NB4 (cell line): Measurements from ENCODE around the gene MPZL1.
"Not testable (repeated sequence)": the region's sequence is repeated elsewhere in the genome, so short reads cannot be mapped to it uniquely, and the experiment has no call there.

Source experiments
- DNase-seq: peaks from one replicate; pipeline ENCODE4 v3.0.0; 2010; ENCODE audit warnings: low read depth
- H3K4me3 ChIP-seq: one replicate; pipeline ENCODE4 v1.5.1; 2011; ENCODE audit warnings: mild to moderate bottlenecking, low read depth, low read length, moderate library complexity
- MYC ChIP-seq: IDR thresholded peaks from 2 replicates; pipeline ENCODE4 v1.6.1; 2011; ENCODE audit warnings: low read depth, low read length
- POLR2A ChIP-seq: IDR thresholded peaks from 2 replicates; pipeline ENCODE4 v1.6.1; 2011; ENCODE audit warnings: mild to moderate bottlenecking; ENCODE audit not compliant: insufficient read length; ENCODE audit errors: extremely low read depth
- TF ChIP-seq, protein P1 (sequence below): IDR thresholded peaks from one replicate; pipeline ENCODE4 v1.5.1; 2012; ENCODE audit warnings: low read depth, low read length
- TF ChIP-seq, protein P2 (sequence below): IDR thresholded peaks from 2 replicates; pipeline ENCODE4 v1.6.1; 2011; ENCODE audit warnings: low read depth, low read length

MPZL1 gene

DNA sequence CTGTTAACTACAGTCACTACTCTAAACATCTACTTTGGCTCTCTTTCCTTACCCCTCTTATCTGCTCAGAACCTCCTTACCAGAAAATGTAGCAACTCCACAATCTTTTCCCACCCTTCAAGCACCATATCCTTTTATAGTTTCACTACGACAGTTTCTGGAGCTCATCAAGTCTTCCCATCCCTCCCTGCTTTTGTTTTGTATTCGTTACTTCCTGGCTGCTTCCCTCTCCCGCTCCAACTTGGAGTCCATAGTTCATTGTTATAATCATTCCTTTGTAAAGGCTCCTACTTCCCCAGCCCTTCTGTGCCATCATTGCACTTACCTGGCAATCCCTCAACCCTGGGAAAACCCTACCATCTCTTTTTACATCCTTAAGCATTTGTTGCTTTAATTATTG lies 18.0 kb downstream of the MPZL1 start:
- TF ChIP-seq, protein P1, sequence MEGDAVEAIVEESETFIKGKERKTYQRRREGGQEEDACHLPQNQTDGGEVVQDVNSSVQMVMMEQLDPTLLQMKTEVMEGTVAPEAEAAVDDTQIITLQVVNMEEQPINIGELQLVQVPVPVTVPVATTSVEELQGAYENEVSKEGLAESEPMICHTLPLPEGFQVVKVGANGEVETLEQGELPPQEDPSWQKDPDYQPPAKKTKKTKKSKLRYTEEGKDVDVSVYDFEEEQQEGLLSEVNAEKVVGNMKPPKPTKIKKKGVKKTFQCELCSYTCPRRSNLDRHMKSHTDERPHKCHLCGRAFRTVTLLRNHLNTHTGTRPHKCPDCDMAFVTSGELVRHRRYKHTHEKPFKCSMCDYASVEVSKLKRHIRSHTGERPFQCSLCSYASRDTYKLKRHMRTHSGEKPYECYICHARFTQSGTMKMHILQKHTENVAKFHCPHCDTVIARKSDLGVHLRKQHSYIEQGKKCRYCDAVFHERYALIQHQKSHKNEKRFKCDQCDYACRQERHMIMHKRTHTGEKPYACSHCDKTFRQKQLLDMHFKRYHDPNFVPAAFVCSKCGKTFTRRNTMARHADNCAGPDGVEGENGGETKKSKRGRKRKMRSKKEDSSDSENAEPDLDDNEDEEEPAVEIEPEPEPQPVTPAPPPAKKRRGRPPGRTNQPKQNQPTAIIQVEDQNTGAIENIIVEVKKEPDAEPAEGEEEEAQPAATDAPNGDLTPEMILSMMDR, result no peak
- TF ChIP-seq, protein P2, sequence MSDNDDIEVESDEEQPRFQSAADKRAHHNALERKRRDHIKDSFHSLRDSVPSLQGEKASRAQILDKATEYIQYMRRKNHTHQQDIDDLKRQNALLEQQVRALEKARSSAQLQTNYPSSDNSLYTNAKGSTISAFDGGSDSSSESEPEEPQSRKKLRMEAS, result no peak
- TF ChIP-seq MYC (no peak), POLR2A (no peak)
- DNase-seq, result no peak
- H3K4me3 ChIP-seq, result no peak overlapping the region

DNA sequence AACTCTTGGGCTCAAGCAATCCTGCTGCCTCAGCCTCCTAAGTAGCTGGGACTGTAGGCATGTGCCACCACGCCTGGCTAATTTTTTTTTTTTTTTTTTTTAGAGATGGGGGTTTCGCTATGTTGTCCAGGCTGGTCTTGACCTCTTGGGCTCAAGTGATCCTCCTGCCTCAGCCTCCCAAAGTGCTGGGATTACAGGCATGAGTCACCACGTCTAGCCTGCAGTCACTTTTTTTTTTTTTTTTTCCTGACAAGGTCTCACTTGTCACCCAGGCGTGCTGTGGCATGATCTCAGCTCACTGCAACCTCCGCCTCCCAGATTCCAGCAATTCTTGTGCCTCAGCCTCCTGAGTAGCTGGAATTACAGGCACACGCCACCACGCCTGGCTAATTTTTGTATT lies 19.3 kb downstream of the MPZL1 start:
- H3K4me3 ChIP-seq, DNase-seq: not testable (repeated sequence)

DNA sequence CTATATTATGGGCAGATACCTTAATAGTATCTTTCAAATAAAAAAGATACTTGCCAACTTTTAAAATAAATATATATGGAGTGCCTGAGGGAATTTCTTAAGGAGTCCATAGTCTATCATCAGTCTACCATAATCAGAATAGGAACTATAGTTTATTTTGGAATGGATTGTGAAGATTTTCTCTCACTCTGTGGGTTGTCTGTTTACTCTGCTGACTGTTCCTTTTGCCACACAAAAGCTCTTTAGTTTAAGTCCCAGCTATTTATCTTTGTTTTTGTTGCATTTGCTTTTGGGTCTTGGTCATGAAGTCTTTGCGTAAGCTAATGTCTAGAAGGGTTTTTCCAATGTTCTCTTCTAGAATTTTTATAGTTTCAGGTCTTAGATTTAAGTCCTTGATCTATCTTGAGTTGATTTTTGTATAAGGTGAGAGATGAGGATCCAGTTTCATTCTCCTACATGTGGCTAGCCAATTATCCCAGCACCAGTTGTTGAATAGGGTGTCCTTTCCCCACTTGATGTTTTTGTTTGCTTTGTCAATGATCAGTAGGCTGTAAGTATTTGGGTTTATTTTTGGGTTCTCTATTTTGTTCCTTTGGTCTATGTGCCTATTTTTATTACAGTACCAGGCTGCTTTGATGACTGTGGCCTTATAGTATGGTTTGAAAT lies 20.7 kb downstream of the MPZL1 start:
- not testable (repeated sequence) for DNase-seq, H3K4me3 ChIP-seq

DNA sequence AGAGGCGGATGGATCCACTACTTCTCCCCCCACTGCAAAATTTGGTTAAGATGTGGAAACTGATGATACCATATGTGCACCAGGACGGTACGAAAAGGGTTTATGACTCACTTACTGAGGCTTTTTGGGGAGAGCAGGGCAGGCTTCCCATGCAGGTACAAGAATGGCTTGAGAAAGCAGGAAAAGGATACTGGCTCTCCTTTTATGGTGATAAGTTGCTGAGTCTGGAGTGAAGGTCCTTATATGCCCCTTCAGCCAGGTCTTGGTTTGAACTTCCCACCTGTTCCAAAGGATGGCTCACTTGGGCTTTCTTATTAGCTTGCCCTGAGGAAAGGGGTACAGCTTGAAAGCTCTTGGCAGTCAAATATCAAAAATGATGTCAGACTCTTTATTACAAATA lies 23.1 kb downstream of the MPZL1 start:
- DNase-seq, result no peak
- TF ChIP-seq MYC (no peak), POLR2A (no peak)
- TF ChIP-seq, protein P1, result no peak
- TF ChIP-seq, protein P2, result no peak
- H3K4me3 ChIP-seq, result no peak overlapping the region

DNA sequence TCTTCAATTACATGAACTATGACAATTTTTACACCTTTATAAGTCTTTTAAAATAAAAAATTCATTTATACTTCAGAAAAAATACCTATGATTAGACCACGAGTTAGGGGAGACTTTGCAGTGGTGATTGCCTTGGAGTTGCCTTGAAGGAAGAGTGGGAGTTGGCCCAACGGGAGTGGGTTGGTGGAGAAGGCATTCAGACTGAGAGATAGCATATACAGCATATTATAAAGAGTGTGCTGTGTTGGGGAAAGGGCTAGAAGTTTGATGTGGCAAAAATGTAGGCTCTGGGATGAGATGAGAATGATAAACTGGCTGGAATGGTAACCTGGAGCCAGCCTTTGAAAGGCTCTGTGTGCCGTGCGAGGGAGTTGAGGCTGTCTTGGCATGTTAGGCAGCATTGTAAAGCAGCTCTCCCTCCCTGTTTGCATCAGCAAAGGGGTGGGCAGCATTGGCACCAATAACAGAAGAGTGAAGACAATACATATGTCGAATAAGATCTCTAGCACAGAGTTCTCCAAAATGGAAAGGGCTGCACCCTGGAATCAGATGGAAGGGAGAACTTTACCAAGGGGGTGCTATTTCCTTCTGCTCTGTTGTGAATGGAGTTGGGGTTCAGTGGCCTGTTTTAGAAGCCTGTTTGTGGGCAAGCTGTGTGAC lies 24.4 kb downstream of the MPZL1 start:
- DNase-seq, result no peak
- TF ChIP-seq, protein P2, result no peak
- TF ChIP-seq MYC (no peak), POLR2A (no peak)
- TF ChIP-seq, protein P1, result no peak
- no peak overlapping the region for H3K4me3 ChIP-seq

DNA sequence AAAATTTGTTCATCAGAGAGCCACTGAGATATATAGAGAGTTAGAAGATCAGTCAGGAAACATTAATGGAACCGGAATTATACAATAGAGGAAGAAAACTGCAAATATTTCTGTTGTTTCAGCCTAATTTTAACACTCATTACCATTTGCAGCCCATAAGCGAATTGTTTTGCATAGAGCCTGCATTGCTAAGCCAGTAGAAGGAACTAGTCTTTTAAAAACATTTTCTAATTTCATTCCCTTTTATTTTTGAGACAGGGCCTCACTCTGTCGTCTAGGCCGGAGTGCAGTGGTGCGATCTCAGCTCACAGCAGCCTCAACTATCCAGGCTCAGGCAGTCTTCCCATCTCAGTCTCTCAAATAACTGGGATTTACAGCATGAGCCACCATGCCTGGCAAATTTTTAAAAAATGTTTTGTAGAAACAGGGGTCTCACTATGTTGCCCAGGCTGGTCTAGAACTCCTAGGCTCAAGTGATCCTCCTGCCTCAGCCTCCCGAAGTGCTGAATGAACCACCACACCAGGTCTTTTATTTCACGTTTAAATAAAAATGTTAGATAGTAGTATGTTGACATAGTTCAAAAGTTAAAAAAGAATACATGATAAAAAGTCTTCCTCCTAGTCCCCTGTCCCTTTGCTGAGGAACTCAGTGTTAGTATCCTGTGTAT lies 25.3 kb downstream of the MPZL1 start:
- TF ChIP-seq POLR2A (no peak), MYC (no peak)
- TF ChIP-seq, protein P1, result no peak
- TF ChIP-seq, protein P2, result no peak
- H3K4me3 ChIP-seq, result no peak overlapping the region
- no peak for DNase-seq

DNA sequence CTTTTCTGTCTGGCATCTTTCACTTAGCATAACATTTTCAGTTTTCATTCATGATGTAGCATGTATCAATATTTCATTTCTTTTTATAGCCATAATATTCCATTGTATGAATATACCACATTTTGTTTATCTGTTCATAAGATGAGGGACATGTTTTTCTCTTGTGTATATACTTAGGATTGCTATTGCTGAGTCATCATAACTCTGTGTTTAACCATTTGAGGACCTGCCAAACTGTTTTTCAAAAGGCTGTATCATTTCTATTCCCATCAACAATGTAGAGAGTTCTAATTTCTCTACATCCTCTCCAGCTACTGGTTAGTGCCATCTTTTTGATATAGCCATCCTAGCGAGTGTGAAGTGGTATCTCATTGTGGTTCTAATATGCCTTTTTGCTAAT lies 26.2 kb downstream of the MPZL1 start:
- TF ChIP-seq, protein P1, result no peak
- TF ChIP-seq, protein P2, result no peak
- TF ChIP-seq POLR2A (no peak), MYC (no peak)
- H3K4me3 ChIP-seq, result no peak overlapping the region
- DNase-seq, result no peak
